ENCODE measurements around the gene RBBP9.
A peak's percentile ranks its signal among the peaks of the same experiment; 100 is the strongest.

RBBP9 gene

DNA sequence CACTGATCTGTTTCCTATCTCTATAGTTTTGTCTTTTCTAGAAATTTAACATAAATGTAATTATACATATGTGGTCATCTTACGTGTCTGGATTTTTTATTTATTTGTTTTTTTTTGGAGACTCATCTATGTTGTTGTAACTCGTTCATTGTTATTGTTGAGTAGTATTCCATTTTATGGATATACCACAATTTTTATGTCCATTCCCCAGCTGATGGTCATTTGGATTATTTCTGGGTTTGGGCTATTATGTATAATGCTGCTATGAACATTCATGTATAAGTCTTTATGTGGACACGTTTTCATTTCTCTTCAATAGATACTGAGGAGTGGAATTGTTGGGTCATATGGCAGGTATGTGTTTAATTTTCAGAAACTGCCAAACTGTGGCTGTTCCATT is 40.4 kb downstream of the RBBP9 start:
- TF ChIP-seq, protein P1, sequence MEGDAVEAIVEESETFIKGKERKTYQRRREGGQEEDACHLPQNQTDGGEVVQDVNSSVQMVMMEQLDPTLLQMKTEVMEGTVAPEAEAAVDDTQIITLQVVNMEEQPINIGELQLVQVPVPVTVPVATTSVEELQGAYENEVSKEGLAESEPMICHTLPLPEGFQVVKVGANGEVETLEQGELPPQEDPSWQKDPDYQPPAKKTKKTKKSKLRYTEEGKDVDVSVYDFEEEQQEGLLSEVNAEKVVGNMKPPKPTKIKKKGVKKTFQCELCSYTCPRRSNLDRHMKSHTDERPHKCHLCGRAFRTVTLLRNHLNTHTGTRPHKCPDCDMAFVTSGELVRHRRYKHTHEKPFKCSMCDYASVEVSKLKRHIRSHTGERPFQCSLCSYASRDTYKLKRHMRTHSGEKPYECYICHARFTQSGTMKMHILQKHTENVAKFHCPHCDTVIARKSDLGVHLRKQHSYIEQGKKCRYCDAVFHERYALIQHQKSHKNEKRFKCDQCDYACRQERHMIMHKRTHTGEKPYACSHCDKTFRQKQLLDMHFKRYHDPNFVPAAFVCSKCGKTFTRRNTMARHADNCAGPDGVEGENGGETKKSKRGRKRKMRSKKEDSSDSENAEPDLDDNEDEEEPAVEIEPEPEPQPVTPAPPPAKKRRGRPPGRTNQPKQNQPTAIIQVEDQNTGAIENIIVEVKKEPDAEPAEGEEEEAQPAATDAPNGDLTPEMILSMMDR (IDR thresholded peaks at IDR 0.05; ENCODE audit: low read depth, low read length) = no peak
- DNase-seq (ENCODE audit: low read depth, low spot score) = no peak
- no peak overlapping the region for H3K4me3 ChIP-seq (ENCODE audit: low read depth, low read length)
- in situ Hi-C loops (cut with HindIII; ENCODE audit: low sequenced_read_pairs) = no loop called here

DNA sequence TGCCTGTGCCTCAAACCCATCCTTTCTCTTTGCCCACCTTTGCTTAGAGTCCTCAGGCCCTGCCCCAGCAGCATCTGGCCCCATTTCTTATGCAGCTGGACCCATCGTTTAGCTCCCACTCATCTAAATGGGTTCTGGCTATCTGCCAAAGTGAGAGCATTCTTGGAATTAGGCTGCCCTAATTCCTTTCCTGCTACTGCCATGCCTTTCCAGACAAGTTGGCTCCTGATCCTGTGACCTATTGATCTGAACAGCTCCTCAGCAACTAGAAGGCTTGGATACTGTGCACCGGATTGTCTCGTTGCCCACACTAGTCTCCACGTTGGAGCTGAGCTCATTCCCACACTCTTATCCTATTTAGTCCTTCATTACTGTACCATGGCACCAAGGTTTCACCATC is 53.1 kb downstream of the RBBP9 start:
- in situ Hi-C loops (cut with HindIII; ENCODE audit: low sequenced_read_pairs) = no loop called here
- DNase-seq (ENCODE audit: low read depth, low spot score) = peak; percentile 1
- TF ChIP-seq, protein P1 (IDR thresholded peaks at IDR 0.05; ENCODE audit: low read depth, low read length) = no peak
- no peak overlapping the region for H3K4me3 ChIP-seq (ENCODE audit: low read depth, low read length)

DNA sequence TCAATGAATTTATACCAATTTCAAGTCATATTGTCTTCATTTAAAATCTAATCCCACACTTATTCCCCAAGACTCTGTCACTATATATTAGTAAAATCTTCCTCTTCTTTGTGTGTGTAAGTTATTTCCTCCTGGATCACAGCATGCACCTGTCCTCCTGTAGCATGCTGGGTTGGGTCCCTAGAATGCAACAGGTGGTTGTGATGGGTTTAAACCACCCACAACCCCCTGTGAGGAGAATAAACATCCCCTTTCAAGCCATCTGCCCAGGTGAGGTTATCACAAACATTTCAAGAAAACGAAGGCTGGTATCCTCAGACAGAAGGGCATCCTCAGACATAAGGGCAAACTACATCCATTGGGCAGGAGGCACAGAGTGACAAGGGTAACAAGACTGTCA is 56.6 kb downstream of the RBBP9 start:
- no peak for DNase-seq (ENCODE audit: low read depth, low spot score)
- no peak overlapping the region for H3K4me3 ChIP-seq (ENCODE audit: low read depth, low read length)
- TF ChIP-seq, protein P1 (IDR thresholded peaks at IDR 0.05; ENCODE audit: low read depth, low read length) = no peak
- in situ Hi-C loops (cut with HindIII; ENCODE audit: low sequenced_read_pairs) = no loop called here

- no peak overlapping the region for H3K4me3 ChIP-seq (ENCODE audit: low read depth, low read length)
- no peak for DNase-seq (ENCODE audit: low read depth, low spot score)
- in situ Hi-C loops (cut with HindIII; ENCODE audit: low sequenced_read_pairs) = no loop called here
- TF ChIP-seq, protein P1 (IDR thresholded peaks at IDR 0.05; ENCODE audit: low read depth, low read length) = no peak
These were observed 60.2 kb downstream of the RBBP9 start for GRCh38 chr20:18436847-18437246.

All from astrocyte of the spinal cord (primary cell).